AG04449 (cell line): ENCODE data around the gene RASL12.

Source experiments
- CTCF ChIA-PET: fragments of 350-600 bp; formaldehyde crosslinking; extraction: SDS; loops from one replicate; lab custom pipeline; 2021; ENCODE audit warnings: antibody characterized with exemption; lab: Yijun Ruan, JAX
- POLR2A ChIA-PET: fragments of 400-600, 350-600 bp; formaldehyde crosslinking; extraction: SDS; loops from one replicate; lab custom pipeline; 2020; ENCODE audit warnings: antibody characterized with exemption, inconsistent platforms; lab: Yijun Ruan, JAX
- DNase-seq: peaks from one replicate; pipeline ENCODE4 v3.0.0-alpha.2; 2010; ENCODE audit warnings: low read depth, low spot score
- H3K4me3 ChIP-seq: 2 replicates; pipeline ENCODE4 v1.5.1; 2011; ENCODE audit warnings: low read depth, mild to moderate bottlenecking, control low read depth, low read length
- TF ChIP-seq, protein P1 (sequence below): IDR thresholded peaks from one replicate; pipeline ENCODE4 v1.5.1; 2011; ENCODE audit warnings: mild to moderate bottlenecking, moderate library complexity, low read length, control low read depth, inconsistent platforms; ENCODE audit not compliant: insufficient read depth; ENCODE audit errors: missing control alignments

RASL12 gene

GRCh38 chr15:65042776-65043327 lies 24.9 kb downstream of the RASL12 start:
- CTCF ChIA-PET = interaction anchor here (0.8 to 6.4 kb wide), 7 partner anchors 9 to 59 kb away, joined by 3 to 53 read pairs (median 6); partner anchors contain the start of genes KBTBD13 and RASL12
- no peak overlapping the region for H3K4me3 ChIP-seq
- POLR2A ChIA-PET = interaction anchor here (0.6 kb wide), 1 partner anchor 89 kb away, joined by 3 read pairs; no protein-coding TSS in a partner anchor
- TF ChIP-seq, protein P1, sequence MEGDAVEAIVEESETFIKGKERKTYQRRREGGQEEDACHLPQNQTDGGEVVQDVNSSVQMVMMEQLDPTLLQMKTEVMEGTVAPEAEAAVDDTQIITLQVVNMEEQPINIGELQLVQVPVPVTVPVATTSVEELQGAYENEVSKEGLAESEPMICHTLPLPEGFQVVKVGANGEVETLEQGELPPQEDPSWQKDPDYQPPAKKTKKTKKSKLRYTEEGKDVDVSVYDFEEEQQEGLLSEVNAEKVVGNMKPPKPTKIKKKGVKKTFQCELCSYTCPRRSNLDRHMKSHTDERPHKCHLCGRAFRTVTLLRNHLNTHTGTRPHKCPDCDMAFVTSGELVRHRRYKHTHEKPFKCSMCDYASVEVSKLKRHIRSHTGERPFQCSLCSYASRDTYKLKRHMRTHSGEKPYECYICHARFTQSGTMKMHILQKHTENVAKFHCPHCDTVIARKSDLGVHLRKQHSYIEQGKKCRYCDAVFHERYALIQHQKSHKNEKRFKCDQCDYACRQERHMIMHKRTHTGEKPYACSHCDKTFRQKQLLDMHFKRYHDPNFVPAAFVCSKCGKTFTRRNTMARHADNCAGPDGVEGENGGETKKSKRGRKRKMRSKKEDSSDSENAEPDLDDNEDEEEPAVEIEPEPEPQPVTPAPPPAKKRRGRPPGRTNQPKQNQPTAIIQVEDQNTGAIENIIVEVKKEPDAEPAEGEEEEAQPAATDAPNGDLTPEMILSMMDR = no peak
- DNase-seq = no peak

- POLR2A ChIA-PET = no interaction called here
- no peak overlapping the region for H3K4me3 ChIP-seq
- CTCF ChIA-PET = interaction anchor here (1.5 to 6.4 kb wide), 3 partner anchors 11 to 60 kb away, joined by 6 to 53 read pairs (median 15); partner anchors contain the start of gene KBTBD13
- TF ChIP-seq, protein P1 = no peak
- no peak for DNase-seq
Observed at GRCh38 chr15:65041787-65042186, 26.0 kb downstream of the RASL12 start.

- no peak overlapping the region for H3K4me3 ChIP-seq
- ChIA-PET CTCF (interaction anchor here (1.0 to 6.4 kb wide), 3 partner anchors 13 to 61 kb away, joined by 3 to 53 read pairs (median 7); no protein-coding TSS in a partner anchor), POLR2A (no interaction called here)
- no peak for DNase-seq
- TF ChIP-seq, protein P1 = no peak
Observed at GRCh38 chr15:65040461-65040860, 27.3 kb downstream of the RASL12 start.

GRCh38 chr15:65038836-65039235 lies 29.0 kb downstream of the RASL12 start:
- ChIA-PET CTCF (interaction anchor here (0.9 to 2.2 kb wide), 6 partner anchors 8 to 63 kb away, joined by 4 to 15 read pairs (median 6); no protein-coding TSS in a partner anchor), POLR2A (no interaction called here)
- no peak overlapping the region for H3K4me3 ChIP-seq
- DNase-seq = no peak
- TF ChIP-seq, protein P1 = no peak

GRCh38 chr15:65038428-65038827 lies 29.4 kb downstream of the RASL12 start:
- ChIA-PET CTCF (interaction anchor here (1.3 to 2.2 kb wide), 4 partner anchors 14 to 63 kb away, joined by 5 to 15 read pairs (median 6); no protein-coding TSS in a partner anchor), POLR2A (no interaction called here)
- TF ChIP-seq, protein P1 = no peak
- no peak overlapping the region for H3K4me3 ChIP-seq
- no peak for DNase-seq

DNA sequence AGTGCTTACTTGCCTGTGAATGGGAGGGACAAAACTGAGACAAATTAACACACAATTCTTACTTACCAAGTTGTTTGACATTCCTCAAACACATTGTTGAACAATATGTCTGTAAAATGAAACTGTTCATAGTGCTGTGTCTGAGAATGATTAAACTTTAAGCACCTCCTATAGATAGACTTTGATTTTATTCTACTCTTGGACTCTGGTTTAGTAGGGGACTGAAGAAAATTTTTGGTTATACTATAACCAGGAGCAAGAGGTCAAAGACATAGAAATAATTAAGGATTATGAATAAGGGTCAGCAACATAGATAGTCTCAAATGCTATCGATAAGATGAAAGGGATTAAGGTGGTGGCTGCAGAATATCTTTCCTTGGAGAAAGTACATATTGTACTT lies 30.5 kb downstream of the RASL12 start:
- CTCF ChIA-PET = interaction anchor here (0.7 kb wide), 1 partner anchor 29 kb away, joined by 3 read pairs; no protein-coding TSS in a partner anchor
- no peak overlapping the region for H3K4me3 ChIP-seq
- POLR2A ChIA-PET = no interaction called here
- TF ChIP-seq, protein P1 = no peak
- DNase-seq = no peak
